Tibial artery (tissue), 4 donors: ENCODE measurements around the gene ASB16.

Source experiments
- DNase-seq, 2 donors: peaks; one replicate each; pipeline ENCODE4 v3.0.0-alpha.2; 2019
- H3K27ac ChIP-seq, 2 donors: fragments of 200-600 bp; sonication (generic) in 1 of 2; 1 replicate in 1 of 2; 2 replicates in 1 of 2; pipeline ENCODE4 v1.5.1; 2018 to 2019; ENCODE audit warnings: mild to moderate bottlenecking in 1 of 2
- H3K27me3 ChIP-seq, 2 donors: fragments of 200-600 bp; sonication (generic) in 1 of 2; one replicate each; pipeline versions ENCODE4 v1.5.1 to v1.6.0; 2016 to 2019
- H3K36me3 ChIP-seq, 3 donors: fragments of 200-600 bp; sonication (generic) in 2 of 3; one replicate each; pipeline ENCODE4 v1.5.1; 2016 to 2019; ENCODE audit warnings: mild to moderate bottlenecking in 2 of 3
- H3K4me1 ChIP-seq, 4 donors: fragments of 200-600 bp; sonication (generic) in 2 of 4; 1 replicate in 3 of 4; 2 replicates in 1 of 4; pipeline ENCODE4 v1.5.1; 2016 to 2019
- H3K4me3 ChIP-seq, 2 donors: fragments of 200-600 bp; sonication (generic) in 1 of 2; 1 replicate in 1 of 2; 2 replicates in 1 of 2; pipeline ENCODE4 v1.5.1; 2018 to 2019; ENCODE audit warnings: mild to moderate bottlenecking in 2 of 2
- H3K9me3 ChIP-seq, 3 donors: fragments of 200-600 bp; sonication (generic) in 1 of 3; one replicate each; pipeline ENCODE4 v1.5.1; 2016 to 2019
- CTCF ChIP-seq, 2 experiments: fragments of 200-600 bp in 1 of 2; fragments of 450-650 bp in 1 of 2; IDR thresholded peaks; one replicate each; pipeline ENCODE4 v1.5.1; 2017 to 2019; ENCODE audit warnings: antibody characterized with exemption in 2 of 2, mild to moderate bottlenecking in 1 of 2, moderate library complexity in 1 of 2
- intact Hi-C: fragments of 100-400 bp; cut with DNase I; formaldehyde crosslinking; loops from one replicate; pipeline ENCODE4 v1.15.0; 2023; ENCODE audit warnings: low total_unique reads

ASB16 gene

GRCh38 chr17:44193326-44194084 lies 23.0 kb downstream of the ASB16 start:
- no peak for DNase-seq
- TF ChIP-seq CTCF (IDR thresholded peaks at IDR 0.05), result no peak
- H3K27ac ChIP-seq, result no peak overlapping the region

GRCh38 chr17:44197107-44197506 lies 26.6 kb downstream of the ASB16 start:
- no peaks in the 10 kb centered on the region for H3K27me3 ChIP-seq
- peaks cover 0 to 23% (median 15%) of the 10 kb centered on the region in 4 donors for H3K4me1 ChIP-seq
- peaks cover 39 to 55% (median 43%) of the 10 kb centered on the region in 3 donors for H3K36me3 ChIP-seq
- peak overlapping the region; percentile 95 to 97 for H3K27ac ChIP-seq
- no peaks in the 10 kb centered on the region for H3K9me3 ChIP-seq
- no peak for TF ChIP-seq CTCF (IDR thresholded peaks at IDR 0.05)
- no peak overlapping the region for H3K4me3 ChIP-seq
- no peak for DNase-seq
- intact Hi-C loops, result no loop called here

More at GRCh38 chr17:44193326-44194084, 23.0 kb downstream of the ASB16 start:
- Histone ChIP-seq H3K9me3 (no peaks in the 10 kb centered on the region), H3K4me3 (no peak overlapping the region), H3K4me1 (peaks cover 0 to 31% (median 13%) of the 10 kb centered on the region in 4 donors), H3K36me3 (peaks cover 45 to 90% (median 62%) of the 10 kb centered on the region in 3 donors), H3K27me3 (no peaks in the 10 kb centered on the region)
- intact Hi-C loops, result no loop called here

GRCh38 chr17:44197980-44198720 lies 27.6 kb downstream of the ASB16 start:
- intact Hi-C loops, result no loop called here
- no peaks in the 10 kb centered on the region for H3K27me3 ChIP-seq
- DNase-seq, result peak in 1 of 2 donors; percentile 26

GRCh38 chr17:44198721-44199552 lies 28.4 kb downstream of the ASB16 start:
- Histone ChIP-seq H3K36me3 (peaks cover 31 to 37% (median 32%) of the 10 kb centered on the region in 3 donors), H3K4me3 (peak overlapping the region; percentile 87 to 94), H3K9me3 (no peaks in the 10 kb centered on the region), H3K4me1 (peaks cover 0 to 22% (median 15%) of the 10 kb centered on the region in 4 donors), H3K27ac (peak overlapping the region; percentile 95 to 97), H3K27me3 (no peaks in the 10 kb centered on the region)
- peak; percentile 44 to 79 for DNase-seq
- intact Hi-C loops, result no loop called here
- TF ChIP-seq CTCF (IDR thresholded peaks at IDR 0.05), result no peak

More at GRCh38 chr17:44197980-44198720, 27.6 kb downstream of the ASB16 start:
- Histone ChIP-seq H3K4me1 (peaks cover 0 to 22% (median 15%) of the 10 kb centered on the region in 4 donors), H3K4me3 (peak overlapping the region; percentile 87 to 94), H3K36me3 (peaks cover 39 to 45% (median 39%) of the 10 kb centered on the region in 3 donors), H3K27ac (peak overlapping the region; percentile 95 to 97), H3K9me3 (no peaks in the 10 kb centered on the region)
- no peak for TF ChIP-seq CTCF (IDR thresholded peaks at IDR 0.05)
